G401 (cell line): ENCODE measurements around the gene AHCTF1. TPM values are rescaled to one million over a fixed set of nuclear protein-coding genes. Genes with fewer than 3 reads are reported as not detected.
"Not testable (repeated sequence)": the region's sequence is repeated elsewhere in the genome, so short reads cannot be mapped to it uniquely, and the experiment has no call there.

Experiments used
- DNase-seq: peaks from one replicate; pipeline ENCODE4 v3.0.0-alpha.2; 2015; ENCODE audit warnings: low spot score
- in situ Hi-C: cut with HindIII; loops from 2 replicates; pipeline ENCODE4 v1.10.0; 2016; ENCODE audit warnings: low sequenced_read_pairs, mixed read lengths
- total RNA-seq: library from RNA; depleted of rRNA; stranded (reverse); fragments of >200 nt; shearing (Covaris generic); gene quantifications from 2 replicates; pipeline ENCODE4 v1.2.3, GENCODE V29; 2014

AHCTF1 gene
- total RNA-seq, 1 experiment from 2014 or later: 41.1 TPM

DNA sequence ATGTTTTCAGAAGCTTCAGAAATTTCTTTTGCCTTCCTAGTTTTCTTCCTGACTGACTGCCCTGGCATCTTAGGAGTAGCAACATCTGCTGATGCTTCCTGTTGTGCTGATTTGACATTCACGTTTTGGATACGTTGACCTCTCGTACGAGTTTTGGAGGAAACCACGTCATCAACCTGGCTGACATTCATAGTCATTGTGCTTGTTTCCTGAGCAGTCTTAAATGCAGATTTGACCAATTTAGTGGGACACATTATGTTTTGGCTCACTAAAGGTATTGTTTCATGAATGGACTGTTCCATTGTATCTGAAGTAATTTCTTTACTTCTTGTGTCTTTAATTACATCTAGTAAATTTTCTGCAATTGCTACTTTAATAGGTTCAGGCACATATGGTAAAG is 81.1 kb downstream of the AHCTF1 start:
- DNase-seq, in situ Hi-C loops: not testable (repeated sequence)

DNA sequence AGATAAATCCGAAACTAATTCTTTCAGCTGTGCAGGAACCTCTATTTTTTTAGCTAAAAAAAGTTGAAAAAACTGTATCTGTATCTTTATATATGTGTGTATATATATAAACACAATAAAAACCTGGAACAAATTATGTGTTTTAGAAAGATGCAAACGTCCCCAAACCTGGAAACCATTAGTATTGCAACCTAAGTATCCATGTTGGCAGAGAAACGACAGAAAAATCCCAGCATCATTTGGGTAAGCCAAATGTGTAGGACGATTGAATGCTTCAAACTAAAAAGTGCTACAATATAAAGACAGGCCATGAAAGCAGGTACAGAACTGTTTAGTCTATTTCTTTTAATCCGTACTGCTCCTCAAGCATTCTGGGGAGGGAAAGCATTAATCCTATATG is 87.9 kb downstream of the AHCTF1 start:
- in situ Hi-C loops: no loop called here

DNA sequence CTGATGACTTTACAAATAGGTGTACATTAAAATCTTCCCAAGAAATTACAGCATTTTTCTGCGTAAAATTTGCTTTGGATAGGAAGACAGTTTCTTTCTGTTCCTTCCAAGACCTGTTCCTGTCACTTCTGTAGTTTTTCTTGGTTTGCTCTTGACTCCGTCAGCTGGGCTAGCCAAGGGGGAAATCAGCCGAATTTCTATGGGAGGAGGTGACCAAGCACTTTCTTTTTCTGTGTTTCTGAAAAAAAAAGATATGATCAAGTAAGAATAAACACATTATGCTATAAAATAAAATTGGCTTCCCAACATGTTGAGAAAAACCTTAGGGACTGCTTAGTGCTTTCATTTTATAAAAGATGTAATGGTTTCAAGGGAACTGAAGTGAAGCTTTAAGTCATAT is 91.0 kb downstream of the AHCTF1 start:
- in situ Hi-C loops, DNase-seq: not testable (repeated sequence)

More for the DNA sequence above, 87.9 kb downstream of the AHCTF1 start:
- DNase-seq: no peak

DNA sequence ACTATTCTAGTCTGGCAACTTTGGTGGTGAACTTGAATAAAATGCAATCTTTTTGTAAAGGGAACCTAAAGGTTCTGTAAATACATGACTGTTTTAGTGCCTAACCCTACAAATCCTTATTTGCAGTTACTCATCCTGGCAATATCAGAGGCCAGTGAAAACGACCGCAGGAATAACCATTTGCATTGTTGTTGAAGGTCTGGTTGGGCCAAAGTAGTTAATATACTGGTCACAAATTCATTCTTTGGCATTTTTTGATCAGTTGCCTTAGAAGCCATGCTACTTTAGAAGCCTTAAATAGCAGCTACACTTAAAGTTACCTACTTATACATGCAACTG is 93.7 kb downstream of the AHCTF1 start:
- in situ Hi-C loops: no loop called here
- DNase-seq: no peak

DNA sequence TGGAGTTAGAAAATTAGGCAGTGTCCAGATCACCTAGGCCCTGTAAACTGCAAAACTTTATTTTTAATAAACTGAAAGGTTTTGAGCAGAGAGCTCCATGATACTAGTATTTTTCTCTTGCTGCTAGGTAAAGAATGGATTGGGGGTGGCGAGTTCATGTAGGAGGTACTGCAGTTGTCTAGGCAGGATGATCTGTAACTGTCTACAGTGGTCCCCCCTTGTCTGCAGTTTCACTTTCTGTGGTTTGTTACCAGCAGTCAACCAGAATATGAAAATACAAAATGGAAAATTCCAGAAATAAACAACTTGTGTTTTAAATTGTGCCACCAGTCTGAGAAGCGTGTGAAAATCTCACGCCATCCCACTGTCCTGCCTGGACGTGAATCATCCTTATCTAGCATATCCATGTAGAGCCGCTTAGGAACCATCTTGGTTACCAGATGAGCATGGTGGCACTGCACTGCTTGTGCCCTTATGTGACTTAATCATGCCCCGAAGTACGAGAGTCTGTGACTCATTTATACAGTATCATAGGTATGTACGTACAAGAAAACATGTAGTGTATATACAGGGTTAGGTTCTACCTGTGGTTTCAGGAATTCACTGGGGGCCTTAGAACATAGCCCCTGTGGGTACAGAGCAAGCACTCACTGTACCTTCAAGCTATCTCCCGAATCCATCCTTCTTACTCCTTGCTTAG is 94.2 kb downstream of the AHCTF1 start:
- DNase-seq: no peak
- in situ Hi-C loops: no loop called here

DNA sequence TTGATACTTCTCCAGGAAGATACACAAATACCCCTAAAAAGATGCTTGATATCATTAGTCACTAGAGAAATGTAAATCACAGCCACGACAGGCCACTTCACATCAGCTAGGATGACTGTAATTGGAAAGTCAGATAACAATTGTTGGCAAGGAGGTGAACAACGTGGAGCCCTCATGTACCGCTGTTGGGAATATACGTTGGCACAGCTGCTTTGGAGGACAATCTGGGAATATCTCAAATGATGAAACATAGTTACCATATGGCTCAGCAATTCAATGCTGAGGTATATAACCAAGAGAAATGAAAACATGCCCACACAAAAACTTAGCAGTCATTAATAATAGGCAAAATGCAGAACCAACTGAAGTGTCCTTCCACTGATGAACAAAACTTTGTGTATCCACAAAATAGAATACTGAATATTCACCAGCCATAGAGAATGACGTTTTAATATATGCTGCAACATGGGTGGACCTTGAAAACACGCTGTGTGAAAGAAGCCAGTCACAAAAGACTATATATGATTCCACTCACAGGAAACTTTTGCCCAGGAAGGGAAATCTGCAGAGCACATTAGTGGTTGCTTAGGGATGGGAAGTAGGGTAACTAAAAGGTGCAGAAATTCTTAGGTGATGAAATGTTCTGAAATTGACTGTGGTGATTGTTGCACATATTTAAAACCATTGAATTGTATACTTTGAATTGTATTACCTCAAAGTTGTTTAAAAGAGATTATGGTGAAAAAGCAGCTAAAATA is 95.4 kb downstream of the AHCTF1 start:
- in situ Hi-C loops: no loop called here
- DNase-seq: no peak

DNA sequence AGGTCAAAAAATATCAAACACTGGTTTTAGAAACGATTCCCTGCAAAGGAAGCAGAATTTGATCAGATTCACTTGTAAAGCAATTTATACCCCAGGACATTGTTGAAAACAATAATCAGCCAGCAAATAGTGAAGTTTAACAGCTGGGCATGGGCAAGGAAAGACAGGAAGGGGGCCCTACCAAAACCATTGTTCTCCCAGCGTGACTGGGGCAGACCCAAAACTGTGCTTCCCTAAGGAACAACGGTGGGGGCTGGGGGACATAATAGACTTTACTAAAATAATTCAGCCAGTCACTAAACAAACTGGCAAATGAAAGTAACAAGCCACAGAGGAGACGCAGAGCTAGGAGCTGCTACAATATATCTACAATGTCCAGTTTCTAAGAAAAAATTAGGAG is 100.2 kb downstream of the AHCTF1 start:
- in situ Hi-C loops: no loop called here

DNA sequence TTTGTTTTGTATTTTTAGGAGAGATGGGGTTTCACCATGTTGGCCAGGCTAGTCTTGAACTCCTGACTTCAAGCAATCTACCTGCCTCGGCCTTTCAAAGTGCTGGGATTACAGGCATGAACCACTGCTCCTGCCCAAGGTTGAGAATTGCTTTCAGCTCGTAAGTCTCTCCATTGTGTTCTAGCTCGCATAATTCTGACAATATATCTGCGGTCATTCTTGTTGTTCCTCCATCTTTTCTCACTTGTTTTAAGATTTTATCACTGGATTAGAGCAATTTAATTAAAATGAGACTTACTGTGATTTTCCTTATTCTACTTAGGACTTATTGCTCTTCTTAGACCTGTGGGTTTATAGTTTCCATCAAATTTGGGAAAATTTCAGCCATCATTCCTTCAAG is 102.9 kb downstream of the AHCTF1 start:
- no peak for DNase-seq
- in situ Hi-C loops: no loop called here

More for the DNA sequence above, 100.2 kb downstream of the AHCTF1 start:
- DNase-seq: no peak

DNA sequence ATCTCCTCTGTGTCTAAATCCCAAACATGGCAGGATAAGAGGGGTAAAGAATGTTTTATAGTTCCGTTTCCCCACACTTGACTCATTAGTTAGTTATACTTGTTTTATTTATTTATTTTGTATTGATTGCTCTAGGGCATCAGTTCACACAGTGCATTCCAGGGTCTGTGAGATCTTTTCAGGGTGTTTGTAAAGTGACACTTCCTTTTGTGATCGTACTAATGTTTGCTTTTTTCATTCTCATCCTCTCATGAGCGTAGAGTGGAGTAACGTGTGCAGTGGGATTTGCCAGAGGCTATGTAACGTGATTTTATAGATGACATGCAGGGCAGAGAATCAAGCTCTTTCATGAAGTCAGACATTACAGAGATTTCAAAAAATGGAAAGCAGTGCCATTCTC is 104.4 kb downstream of the AHCTF1 start:
- in situ Hi-C loops: no loop called here
- no peak for DNase-seq

DNA sequence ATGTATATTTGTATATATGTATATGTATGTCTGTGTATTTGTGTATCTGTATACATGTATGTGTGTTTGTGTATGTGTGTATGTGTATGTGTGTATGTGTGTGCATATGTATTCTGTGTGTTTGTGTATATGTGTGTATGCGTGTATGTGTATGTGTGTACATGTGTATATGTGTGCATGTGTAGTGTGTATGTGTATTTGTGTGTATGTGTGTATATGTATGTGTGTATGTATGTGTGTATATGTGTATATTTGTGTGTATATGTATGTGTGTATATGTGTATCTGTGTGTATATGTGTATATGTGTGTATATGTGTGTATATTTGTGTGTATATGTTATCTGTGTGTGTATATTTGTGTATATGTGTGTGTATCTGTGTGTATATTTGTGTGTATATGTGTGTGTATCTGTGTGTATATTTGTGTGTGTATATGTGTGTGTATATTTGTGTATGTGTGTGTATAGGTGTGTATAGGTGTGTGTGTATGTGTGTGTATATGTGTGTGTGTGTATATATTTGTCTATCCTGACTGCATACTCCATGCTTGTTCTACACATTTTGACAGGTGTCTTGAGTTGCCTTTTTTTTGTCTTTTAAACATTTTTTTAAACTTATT is 106.1 kb downstream of the AHCTF1 start:
- no peak for DNase-seq
- in situ Hi-C loops: no loop called here

DNA sequence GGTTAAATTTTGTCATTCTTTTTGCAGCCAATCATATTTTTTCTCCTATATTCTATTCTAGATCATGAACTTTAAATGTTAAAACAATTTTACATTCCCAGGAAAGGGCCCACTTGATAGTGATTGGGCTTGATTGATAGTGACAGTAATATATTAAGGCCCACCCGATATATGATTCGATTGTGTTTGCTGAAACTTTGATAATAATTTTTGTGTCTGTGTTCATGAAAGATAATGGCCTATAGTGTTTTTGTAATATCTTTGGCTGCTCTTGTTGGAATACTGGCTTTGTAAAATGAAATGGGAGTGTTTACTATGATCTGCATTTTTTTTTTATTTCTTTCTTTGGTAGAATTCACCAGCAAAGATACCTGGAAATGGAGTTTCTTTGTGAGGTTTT is 107.2 kb downstream of the AHCTF1 start:
- in situ Hi-C loops: no loop called here
- DNase-seq: no peak

DNA sequence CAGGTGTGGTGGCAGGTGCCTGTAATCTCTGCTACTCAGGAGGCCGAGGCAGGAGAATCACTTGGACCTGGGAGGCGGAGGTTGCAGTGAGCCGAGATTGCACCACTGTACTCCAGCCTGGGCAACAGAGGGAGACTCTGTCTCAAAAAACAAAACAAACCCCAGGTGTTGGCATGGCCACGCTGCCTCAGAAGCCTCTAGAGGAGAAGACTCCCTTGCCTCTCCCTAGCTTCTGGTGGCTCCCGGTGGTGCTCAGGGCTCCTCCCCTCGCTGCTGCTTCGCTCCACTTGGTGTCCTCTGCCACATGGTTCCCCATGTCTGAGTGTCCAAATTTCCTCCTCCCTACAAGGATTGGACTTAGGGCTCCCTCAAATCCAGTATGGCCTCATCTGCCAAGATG is 109.6 kb downstream of the AHCTF1 start:
- DNase-seq, in situ Hi-C loops: not testable (repeated sequence)

DNA sequence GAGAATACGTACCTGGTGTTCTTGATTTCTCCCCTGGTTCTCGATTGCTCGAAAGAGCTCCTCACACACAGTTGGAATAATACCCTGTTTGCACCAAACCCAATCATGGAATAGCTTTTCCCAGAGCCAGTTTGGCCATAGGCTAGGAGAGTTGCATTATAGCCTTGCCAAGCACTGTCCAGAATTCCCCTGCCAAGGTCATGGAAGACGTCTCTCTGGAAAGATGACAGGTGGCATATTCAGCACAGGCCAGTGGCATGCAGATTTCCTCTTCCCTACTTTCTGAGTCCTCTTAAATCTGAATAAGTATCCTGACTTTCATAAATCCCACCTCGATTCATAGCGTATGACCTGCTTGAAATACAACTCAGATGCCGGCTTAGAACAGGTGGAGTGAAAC is 111.1 kb downstream of the AHCTF1 start:
- no peak for DNase-seq
- in situ Hi-C loops: no loop called here

DNA sequence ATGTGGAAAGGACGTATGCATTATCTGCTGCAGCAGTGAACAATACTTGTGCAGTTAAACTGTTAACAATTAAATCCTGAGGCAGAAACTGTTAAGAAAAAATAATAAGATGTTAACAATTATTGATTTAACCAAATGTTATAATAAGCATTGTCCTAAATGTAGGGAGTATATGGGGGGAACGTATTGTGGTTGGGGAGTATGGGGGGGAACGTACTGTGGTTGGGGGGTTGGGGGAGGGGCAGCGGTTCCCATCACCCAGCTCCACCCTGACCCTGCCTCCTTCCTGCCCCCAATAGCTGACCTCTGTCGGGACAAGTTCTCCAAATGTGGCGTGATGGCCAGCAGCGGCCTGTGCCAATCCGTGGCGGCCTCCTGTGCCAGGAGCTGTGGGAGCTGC is 114.0 kb downstream of the AHCTF1 start:
- in situ Hi-C loops: not testable (repeated sequence)

DNA sequence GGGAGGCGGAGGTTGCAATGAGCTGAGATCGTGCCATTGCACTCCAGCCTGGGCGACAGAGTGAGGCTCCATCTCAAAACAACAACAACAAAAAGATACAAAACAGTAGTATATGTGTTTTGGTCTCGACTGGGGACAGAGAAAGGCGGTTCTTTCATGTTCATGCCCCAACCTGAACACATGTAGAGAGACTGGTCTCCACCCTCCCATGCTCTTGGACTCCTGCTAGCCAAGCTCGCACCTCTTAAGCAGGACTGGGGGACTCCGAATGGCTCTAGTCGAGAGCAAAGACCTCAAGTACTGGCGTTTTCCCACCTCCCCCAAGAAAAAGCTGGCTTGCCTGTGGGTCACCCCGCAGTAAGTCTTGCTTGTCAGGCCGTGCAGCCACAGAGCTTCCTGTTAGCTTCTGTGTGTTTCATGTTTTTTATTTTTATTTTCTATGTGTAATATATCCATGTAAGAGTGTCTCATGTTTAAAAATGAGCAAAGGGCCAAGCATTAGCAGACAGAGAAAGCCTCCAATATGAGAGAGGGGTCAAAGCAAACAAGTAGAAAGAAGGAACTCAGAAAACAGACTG is 116.0 kb downstream of the AHCTF1 start:
- DNase-seq: no peak
- in situ Hi-C loops: no loop called here

More for the DNA sequence above, 114.0 kb downstream of the AHCTF1 start:
- DNase-seq: peak; percentile 15

DNA sequence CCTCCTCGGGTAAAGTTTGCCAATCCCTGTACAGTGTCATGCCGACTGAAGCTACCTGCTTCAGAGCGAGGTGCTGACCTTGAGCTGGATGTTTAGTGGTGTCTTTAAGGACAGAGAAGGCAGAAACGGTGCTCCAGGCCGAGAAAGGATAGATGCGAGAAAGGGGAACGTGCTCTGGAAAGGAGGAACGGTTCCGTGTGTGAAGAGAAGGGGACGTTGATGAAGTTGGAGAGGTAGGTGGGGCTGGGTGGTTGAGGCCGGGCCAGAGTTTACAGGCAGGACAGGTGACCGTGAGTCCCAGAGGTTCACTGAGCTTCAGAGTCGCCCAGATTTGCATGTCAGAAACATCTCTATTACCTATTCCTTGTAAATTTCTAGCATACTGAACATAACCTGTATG is 116.9 kb downstream of the AHCTF1 start:
- in situ Hi-C loops: no loop called here
- DNase-seq: no peak

DNA sequence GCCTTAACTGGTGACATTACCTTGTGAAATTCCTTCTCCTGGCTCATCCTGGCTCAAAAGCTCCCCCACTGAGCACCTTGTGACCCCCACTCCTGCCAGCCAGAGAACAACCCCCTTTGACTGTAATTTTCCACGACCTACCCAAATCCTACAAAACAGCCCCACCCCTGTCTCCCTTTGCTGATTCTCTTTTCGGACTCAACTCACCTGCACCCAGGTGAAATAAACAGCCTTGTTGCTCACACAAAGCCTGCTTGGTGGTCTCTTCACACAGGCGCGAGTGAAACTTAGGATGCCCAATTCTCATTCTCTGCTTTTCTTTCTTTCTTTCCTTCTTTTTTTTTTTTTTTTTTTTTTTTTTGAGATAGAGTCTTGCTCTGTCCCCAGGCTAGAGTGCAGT is 118.4 kb downstream of the AHCTF1 start:
- in situ Hi-C loops, DNase-seq: not testable (repeated sequence)

DNA sequence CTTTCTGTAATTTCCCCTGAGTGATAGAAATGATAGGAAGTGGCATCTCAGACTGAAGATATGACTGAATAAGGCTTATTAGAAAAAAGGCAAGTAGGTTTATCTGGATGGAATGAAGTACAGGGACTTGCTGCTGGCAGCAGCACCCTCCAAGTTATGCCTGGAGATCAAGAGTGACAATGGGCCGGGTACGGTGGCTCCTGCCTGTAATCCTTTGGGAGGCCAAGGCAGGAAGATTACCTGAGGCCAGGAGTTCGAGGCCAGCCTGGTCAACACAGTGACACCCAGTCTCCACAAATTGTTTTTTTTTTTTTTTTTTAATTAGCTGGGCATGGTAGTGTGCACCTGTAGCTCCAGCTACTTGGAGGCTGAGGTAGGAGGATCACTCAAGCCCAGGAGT is 119.8 kb downstream of the AHCTF1 start:
- DNase-seq: no peak
- in situ Hi-C loops: no loop called here

DNA sequence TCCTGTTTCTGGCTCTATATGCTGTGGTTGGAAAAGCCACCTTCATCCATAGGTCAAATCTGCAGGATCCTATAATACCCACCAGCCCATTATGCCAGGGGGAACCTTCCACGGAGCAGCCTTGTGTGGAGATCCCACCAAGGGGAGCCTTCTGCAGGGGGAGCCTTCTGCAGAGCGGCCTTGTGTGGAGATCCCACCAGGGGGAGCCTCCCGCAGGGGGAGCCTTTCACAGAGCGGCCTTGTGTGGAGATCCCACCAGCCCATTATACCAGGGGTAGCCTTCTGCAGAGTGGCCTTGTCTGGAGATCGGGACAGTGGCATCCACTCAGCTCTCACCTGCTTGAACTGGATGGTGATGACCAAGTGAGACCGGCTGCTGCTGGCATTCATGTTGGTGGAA is 122.3 kb downstream of the AHCTF1 start:
- in situ Hi-C loops: no loop called here
- no peak for DNase-seq

DNA sequence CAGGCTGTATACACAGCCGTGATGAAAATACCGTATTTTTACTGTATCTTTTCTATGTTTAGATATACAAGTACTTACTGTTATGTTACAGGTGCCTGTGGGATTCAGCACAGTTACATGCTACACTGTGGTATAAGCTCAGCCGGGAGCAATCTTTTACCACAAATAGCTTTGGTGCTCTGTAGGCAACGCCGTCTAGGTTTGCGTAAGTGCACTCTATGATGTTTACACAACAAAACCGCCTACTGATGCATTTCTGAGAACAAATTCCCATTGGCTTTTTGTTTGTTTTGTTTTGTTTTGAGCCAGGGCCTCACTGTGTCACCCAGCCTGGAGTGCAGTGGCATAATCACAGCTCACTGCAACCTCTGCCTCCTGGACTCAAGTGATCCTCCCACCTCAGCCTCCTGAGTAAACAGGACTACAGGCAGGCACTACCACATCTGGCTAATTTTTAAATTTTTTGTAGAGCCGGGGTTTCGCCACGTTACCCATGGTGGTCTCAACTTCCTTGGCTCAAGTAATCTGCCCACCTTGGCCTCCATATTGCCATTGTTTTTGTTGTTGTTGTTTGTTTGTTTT is 126.5 kb downstream of the AHCTF1 start:
- in situ Hi-C loops: no loop called here
- no peak for DNase-seq
